Glomerular visceral epithelial cell (primary cell): ENCODE data around the gene CD44.

Source experiments
- DNase-seq: peaks from one replicate; pipeline ENCODE4 v3.0.0-alpha.2; 2016; ENCODE audit errors: extremely low spot score

Gene CD44

DNA sequence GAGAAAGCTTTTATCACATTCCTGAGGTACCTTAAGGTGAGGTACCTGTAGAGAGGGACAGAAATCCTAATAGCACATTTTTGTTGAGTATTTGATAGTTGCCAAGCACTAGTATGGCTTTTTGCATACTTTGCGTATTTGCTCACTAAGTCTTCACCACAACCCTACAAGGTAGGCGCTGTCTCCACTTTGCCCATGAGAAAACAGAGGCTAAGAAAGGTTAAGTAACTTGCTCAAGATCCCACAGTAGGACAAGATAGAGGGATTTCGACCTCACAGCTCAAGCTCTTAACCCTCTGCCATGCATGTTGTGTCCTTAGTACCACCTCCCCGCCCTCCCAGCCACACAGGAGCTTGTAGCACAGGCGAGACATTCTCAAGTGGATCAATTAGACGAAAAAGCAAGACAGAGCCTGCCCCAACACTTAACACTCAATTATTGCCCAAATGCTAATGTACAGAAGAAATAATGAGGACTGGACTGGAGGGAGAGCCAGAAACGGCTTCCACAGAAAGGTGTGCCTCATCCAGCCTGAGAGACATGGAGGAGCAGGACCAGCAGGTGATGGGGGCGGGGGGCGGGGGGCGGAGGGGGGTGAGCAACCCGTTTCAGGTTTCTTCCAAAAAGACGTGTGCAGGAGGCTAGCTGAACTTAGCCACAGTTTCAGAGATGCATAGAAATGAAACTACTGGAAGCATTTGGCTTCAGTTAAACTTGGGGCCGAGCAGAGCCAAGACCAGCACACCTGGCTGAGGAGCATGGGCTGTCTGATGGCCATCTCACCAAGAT is 26.7 kb upstream of the CD44 start:
- DNase-seq: no peak

DNA sequence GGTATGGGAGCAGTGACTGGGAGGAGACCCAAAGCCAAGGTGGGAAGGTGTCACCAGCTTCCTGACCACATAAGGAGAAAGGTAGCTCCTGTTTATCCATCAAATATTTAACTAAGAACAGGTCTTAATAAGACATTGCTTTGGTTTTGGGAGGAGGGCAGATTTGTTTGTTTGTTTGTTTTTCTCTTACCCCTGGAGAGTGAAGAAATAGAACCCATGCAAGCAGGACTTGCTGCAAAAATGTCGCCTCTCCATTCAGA is 26.2 kb upstream of the CD44 start:
- no peak for DNase-seq

DNA sequence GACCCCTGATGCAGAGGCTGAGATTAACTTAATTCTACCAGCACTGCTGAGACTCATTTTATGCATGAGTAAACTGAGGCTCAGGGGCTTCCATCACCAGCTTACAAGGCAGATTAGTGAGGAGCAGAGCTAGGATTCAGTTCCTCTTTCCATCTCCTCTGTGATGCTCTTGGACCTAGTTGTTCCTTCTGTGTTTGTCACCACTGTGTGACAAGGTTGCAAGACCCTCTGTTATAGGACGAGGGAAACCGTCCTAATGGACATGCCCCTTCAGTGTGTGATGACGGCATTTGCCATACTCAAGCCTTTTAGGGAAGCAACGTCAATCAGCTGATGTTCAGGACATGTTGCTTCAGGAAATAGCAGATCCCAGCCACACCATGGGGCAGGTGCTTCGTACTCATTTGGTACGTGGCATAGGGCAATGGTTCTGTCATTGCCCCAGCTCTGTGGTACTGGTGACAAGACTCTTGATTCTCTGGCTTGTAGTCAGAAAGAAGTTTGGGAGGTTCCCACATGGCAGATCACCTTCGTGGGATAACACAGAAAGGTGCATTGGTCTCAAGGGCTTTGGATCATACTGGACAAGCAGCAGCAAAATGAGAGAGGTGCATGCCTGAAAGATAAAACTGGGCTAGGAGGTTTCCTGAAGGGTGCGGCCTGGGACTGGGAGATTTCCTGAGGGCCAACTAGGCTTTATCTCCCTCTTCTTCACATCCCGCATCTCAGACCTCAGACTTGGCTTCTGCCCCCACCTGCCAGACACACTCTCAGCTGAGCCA is 23.9 kb upstream of the CD44 start:
- no peak for DNase-seq

DNA sequence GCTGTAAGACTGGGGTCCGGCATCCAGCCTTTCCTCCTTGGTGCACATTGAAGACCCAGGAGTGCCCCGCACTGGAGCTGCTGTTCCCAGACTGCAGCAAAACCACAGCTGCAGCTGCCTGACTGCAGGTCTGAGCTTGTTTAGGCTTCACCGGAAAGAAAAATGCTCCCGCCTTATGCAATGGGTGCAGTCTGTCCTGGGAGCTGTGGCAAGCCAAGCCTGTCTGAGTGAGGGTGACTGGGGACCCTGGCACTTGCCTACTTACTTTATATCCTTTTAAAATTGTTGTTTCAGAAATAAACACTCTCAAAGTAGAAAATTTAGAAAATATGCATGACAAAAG is 23.3 kb upstream of the CD44 start:
- no peak for DNase-seq

DNA sequence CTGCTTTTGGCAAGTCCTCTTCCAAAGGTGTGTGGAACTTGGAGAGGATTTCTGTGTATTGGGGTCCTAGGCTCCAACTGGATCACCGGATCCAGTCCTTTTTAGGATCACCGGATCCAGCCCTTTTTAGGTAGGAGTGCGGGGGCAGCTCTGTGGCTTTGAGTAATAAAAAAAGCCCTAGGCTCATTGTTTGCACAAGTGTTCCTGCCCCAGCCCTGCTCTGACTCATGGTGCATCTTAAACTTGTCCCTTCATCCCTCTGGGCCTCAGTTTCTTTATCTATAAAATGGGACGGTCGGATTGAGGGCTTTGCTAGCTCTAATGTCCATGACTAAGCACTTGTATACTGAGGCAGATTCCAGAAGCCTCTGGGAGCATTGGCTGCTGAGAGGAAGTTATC is 22.7 kb upstream of the CD44 start:
- no peak for DNase-seq

DNA sequence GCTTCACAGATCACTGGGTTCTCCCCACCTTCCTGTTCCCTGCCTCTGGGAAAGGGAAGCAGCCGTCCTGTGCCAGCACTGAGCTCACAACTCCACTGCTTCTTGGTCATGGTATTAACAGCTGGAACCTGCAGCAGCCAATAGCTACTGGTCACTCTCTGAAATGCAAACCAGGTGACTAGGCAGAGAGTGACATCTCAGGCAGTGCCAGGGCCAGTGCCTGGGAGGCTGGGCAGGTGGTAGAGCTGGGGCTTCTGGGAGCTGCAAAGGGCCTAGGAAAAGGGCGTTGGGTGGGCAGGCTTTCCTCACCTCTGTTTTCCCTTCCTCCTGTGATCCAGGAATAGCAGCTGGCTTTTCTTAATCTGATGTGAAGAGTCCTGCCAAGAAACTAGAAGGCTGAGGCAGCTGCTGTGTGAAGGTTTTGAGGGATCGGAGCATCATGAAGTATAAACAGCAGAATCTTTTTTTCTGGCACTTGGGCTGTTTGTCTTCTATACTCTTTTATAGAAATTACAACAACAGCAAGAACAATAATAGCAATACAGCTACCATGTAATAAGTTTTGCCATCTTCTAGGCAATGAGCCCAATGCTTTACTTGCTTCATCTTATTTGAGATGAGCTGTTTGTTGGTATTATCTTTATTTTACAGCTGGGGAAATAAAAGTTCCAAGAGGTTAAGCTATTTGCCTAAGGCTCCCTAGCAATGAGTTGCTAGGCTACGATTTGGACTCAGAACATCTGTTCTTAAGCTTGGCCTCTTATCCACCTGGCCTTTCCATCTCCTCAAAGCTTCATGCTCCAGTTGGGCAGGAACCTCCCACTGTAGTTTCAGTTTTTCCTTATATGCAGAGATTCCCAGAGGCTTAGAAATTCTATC is 22.0 kb upstream of the CD44 start:
- no peak for DNase-seq

DNA sequence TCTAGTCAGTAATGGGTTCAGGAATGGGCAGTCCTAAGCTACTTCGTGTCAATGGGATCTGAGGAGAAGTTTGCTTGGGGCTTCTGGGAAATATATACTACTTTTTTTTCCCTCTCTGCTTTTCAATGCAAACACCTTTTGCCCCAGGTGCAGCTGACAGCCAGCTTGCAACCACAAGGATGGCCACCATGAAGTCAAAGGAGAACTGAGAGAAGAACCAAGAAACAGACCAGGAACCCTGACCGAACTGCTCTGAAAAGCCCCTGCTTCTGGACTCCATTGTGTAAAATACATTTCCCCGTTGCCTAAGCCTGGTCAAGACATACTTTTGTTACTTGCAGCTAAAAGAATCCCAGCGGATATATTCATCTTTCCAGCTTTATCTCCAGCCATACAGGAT is 20.1 kb upstream of the CD44 start:
- DNase-seq: no peak

DNA sequence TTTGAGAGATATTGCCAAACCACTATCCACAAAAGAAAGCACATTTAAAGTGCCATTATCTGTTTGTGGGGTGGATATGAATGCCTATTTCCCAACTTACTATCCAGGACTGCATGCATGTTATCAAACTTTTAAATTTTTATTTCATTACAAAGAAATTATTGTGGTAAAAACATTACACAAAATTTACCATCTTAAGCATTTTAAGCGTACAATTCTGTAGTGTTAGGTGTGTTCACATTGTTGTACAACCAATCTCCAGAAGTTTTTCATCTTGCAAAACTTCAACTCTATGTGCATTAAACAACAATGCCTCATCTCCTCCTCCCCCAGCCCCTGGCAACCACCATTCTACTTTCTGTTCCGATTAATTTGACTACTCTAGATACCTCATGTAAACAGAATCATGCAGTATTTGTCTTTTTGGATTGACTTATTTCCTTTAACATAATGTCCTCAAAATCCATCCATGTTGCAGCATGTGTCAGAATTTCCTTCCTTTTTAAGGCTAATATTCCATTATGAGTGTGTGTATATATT is 17.6 kb upstream of the CD44 start:
- DNase-seq: no peak

DNA sequence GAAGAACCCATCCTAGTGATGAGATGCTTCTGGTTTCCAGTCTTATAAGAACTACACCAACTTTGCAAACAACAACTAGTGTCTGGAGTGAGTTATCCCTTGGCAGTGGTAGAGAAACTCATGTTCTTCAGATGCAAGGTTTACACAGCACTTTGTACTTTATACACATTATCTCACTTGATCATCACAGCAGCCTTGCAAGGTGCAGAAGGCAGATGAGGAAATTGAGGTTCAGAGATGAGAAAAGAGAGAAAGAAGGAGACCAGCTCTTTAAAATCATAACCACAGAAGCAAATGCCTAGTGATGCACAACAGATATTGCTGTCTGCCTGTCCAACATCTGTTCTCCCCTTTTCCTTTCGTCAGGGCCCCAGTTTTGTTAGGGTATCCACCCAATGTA is 16.7 kb upstream of the CD44 start:
- DNase-seq: no peak

DNA sequence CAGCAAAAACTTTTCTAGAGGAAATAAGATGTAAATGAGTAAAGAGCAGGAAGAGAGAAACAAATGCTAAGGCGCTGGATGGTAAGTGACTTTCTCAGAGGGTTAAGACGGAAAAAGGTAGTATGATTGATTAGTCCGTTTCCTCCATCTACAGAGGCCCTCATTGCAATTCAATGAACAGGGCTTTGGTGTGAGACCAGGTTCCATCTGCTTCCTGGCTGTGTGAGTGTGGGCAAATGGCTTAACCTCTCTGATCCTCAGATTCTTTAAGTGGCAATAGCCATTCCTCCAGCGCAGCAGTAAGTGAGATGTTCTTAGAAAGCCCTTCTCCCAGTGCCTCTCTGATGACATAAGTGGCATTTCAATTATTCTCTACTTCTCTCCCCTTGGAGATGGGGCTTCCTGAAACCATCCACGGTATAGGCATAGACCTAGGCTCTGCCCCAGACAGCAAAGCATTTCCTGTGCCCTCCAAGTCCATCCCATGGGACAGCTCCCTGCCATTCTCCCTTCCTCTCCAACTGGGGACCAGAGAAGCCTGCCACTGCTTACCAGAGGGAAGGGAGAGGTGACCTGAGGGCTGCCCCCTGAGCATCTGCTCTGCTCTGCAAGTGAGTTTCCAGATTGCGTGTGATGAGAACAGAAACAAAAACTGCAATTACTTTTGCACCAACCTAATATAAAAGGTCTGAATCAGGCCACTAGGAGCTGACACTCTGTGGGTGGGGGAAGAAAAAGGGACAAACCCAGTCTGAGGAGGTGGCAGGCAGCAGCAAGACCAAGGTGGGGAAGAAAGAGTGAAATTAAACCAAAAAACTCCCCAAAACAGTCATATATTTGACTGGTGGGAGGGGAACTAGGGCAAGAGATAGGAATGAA is 12.7 kb upstream of the CD44 start:
- DNase-seq: no peak

DNA sequence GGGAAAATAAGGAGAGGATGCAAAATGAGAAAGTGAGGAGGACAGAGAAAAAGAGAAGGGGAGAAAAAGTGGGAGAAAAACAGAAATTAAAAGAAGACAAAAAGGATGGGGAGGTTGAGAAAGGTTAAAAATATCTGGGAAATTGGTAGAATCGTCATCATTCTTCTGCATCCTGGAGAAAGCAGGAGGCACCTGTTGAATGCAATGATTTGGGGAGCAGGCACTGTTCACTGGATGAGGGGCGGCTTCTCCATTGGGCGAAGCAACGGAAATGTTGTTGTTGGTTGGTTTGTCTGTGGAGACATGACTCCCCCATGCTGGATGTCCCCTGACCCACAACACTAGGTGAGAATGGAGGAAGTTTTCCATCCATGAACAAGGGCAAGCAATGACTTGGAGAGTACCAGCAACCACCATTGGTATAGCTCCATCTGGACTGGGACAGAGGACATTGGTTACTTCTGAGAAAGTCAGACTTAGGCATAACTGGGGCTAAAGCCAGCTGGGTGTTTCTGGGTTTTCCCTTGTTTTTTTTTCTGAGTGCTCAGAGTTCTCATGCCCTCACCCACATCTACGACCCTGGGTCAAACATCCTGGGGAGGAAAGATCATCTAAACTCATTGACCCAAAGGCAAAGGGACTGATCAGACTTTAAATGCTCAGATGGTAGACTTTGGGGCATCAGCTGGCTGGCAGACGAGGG is 11.9 kb upstream of the CD44 start:
- no peak for DNase-seq

DNA sequence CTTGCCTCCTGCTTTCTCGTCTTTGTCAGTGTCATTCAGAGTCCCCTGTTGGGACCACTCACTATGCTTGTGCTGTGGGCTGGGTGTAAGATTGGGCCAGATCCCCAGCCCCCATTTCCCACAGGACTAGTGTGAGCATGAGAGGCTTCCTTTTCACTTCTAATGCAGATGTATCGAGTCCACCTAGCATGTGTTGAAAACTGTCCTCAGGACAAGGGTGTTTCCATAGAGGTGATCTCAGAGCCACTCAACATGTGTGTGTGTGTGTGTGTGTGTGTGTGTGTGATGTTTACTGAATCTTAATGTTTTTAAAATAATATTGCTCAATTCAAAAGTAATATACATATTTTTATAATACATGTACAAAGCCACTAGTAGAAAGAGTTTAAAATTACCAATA is 11.4 kb upstream of the CD44 start:
- DNase-seq: no peak

DNA sequence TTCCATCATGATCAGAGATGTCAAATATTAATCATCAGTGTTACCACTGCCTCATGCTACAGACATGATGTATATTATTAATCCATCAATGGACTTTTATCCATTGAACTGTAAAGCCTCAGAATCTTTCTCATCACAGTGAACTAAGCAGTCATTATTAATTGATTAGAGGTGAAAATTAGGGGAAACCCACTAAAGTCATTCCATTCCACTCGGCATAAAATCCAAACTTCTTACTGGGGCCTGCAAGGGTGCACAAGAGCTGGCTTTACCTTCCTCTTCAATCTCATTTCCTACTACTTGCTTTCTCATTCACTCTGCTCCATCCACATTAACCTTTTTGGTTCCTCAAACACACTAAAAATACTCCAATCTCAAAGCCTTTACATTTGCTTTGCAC is 7.9 kb upstream of the CD44 start:
- no peak for DNase-seq

DNA sequence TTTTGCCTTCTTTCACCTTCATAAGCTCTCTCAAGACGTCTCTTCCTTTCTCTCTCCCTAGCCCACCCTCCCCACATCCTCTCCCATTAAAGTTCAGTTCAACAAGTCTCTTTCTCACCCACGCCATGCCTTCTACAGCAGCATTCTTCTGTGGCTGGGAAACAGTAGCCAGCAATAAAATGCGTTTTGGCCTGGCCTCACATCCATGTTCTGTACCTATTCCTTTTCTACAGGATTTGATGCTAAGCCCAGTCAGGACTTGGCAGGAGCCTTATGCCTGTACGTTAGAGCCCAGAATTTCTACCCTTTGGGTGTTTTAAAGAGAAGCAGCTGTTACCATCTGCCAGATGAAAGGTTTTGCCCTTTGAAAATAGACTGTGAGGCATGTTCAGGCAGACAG is 7.1 kb upstream of the CD44 start:
- no peak for DNase-seq

DNA sequence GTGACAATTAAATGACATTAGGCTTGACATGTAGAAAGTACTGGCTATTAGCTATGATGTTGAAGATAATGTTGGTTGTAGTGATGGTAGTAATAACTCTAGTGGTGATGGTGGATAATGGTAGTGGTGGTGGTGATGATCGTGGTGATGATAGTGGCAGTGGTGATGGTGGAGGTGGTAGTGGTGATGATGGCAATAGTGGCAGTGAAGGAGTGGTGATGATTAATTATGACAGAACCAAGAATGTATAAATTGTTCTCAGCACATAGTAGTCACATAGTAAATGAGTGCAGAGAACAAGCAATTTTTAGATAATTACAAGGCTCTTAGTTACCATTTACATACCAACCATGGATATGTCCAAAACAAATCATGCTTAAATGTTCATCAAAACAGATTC is 5.3 kb upstream of the CD44 start:
- DNase-seq: no peak

DNA sequence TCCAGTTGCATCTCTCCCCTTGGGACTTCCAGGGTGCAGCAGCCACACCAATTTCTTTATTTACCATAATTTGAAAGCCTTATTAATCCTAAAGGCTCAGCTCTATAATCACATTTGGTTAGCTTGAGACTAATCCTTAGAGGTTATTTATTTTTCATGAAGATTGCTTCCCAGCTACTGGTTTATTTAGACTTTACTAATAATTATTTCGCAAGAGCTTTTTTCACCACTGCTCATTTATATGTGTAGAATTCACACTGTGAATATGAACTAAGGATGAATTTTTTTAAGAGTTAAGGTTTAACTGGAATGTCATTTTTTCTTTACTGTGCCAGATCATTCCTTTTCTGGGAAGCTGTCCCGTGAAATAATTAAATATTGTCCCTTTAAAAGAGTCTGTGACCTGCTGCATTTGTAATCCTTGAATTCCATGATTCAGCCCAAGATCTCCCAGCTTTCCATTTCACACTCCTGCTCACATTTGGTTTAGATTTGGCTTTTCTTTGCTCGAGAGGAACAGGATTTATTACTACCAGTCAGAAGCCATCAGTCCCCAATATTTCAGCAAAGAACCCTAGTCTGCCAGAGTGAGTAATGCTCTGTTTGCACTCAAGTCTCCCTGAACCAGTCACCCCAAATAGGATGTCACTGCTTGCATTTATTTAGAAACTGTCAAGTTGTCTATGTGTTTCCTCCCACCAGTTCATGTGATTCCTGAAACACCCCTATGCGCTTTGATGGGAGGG is 4.4 kb upstream of the CD44 start:
- no peak for DNase-seq

DNA sequence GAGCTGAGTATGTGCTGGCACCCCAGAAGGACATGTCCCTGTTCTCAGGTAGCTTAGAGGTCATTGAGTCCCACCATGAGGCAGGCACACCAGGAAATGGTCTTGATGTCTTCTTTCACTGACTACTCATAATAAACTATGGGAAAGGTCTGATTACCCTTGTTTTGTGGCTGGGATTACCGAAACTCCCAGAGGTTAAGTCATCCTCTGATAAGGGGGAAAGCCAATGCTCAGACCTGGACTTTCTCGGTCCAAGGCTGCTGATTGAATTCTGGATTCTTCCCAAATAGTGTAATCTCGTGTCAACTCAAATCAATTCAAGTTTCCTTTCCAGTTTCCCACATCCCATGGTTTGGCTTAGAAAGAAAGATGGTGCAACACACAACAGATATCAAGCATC is 3.7 kb upstream of the CD44 start:
- DNase-seq: no peak

DNA sequence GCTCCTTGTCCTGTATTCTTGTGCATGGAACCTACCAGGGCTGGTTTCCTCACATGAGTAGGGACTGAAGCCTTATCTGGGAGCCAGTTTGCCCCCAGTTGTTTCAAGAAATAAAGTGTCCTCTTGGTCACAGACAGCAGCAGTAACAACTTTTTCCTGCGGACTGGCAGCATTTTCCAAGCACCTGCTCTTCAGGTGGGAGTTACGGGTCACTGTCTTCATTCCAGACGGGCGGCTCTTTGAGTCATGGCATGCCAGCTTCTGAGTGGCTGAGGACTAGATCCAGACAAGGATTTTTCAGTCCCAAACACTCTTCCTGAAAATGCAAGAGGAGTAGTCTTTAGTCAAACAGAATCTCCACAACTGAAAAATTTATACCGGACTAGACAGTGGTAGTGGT is 2.7 kb upstream of the CD44 start:
- no peak for DNase-seq

DNA sequence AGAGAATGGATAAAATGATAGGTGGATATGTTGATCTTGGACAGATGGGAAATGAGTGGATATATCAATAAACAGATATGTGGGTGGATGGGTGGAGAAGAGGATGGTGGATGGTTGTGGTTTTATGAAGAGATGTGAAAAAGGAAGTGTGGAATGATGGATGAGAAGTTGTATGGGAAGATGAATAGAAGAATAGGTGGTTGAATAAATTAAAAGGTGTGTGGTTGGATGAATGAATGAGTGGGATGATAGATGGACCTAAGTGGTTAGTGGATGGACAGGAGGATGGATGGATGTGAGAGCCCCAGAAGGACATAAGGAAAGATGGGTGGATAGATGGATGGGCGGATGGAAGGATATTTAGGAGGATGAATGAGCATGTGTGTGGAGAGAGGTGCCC is 913 bp upstream of the CD44 start:
- no peak for DNase-seq

DNA sequence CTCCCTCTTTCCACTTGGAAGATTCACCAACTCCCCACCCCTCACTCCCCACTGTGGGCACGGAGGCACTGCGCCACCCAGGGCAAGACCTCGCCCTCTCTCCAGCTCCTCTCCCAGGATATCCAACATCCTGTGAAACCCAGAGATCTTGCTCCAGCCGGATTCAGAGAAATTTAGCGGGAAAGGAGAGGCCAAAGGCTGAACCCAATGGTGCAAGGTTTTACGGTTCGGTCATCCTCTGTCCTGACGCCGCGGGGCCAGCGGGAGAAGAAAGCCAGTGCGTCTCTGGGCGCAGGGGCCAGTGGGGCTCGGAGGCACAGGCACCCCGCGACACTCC is 397 bp upstream of the CD44 start:
- DNase-seq: peak; percentile 64
